A673 (cell line): ENCODE results near the gene BEGAIN.

Experiments
- CTCF ChIP-seq: fragments of 300-800, 200-600 bp; sonication (generic); conservative IDR thresholded peaks from 2 replicates; pipeline ENCODE4 v1.5.1; 2017; ENCODE audit warnings: low read depth, mild to moderate bottlenecking, antibody characterized with exemption, low read length, moderate library complexity, mixed read lengths
- EZH2 ChIP-seq: fragments of 200-600 bp; sonication (generic); IDR thresholded peaks from 2 replicates; pipeline ENCODE4 v1.6.1; 2017; ENCODE audit warnings: borderline replicate concordance, low read depth, mild to moderate bottlenecking, mixed read lengths, antibody characterized with exemption, low read length; ENCODE audit not compliant: poor library complexity, severe bottlenecking

GRCh38 chr14:100529561-100530031, 57.6 kb downstream of the BEGAIN start:
- TF ChIP-seq CTCF = no peak
- no peak for TF ChIP-seq EZH2
